ENCODE data around the gene NOSIP.

Gene NOSIP

DNA sequence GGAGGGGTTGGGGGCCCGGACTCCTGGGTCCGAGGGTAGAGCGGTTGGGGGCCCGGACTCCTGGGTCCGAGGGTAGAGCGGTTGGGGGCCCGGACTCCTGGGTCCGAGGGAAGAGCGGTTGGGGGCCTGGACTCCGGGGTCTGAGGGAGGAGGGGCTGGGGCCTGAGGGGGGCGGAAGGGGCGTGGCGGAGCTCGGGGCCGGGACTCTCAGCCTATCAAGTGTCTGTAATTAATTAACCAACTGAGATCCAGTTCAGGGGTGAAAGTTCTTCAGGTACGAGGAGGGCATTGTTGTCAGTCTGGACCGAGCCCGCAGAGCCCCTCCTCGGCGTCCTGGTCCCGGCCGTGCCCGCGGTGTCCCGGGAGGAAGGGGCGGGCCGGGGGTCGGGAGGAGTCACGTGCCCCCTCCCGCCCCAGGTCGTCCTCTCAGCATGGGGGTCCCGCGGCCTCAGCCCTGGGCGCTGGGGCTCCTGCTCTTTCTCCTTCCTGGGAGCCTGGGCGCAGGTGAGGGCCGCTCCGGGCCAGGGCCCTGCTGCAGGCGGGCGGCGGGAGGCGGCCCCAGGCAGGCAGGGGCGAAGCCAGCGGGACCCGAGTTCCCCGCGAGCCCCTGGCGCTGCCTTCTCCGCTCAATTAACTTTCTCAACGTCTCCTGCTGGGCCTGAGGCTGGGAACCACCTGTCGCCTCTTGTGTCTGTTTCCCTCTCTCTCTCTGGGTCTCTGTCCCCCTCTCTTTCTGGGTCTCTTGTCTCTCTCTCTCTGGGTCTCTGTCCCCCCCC, 67.2 kb downstream of the NOSIP start:
- no peak for DNase-seq (ENCODE audit: low read depth in 1 of 2, low spot score in 1 of 2)

DNA sequence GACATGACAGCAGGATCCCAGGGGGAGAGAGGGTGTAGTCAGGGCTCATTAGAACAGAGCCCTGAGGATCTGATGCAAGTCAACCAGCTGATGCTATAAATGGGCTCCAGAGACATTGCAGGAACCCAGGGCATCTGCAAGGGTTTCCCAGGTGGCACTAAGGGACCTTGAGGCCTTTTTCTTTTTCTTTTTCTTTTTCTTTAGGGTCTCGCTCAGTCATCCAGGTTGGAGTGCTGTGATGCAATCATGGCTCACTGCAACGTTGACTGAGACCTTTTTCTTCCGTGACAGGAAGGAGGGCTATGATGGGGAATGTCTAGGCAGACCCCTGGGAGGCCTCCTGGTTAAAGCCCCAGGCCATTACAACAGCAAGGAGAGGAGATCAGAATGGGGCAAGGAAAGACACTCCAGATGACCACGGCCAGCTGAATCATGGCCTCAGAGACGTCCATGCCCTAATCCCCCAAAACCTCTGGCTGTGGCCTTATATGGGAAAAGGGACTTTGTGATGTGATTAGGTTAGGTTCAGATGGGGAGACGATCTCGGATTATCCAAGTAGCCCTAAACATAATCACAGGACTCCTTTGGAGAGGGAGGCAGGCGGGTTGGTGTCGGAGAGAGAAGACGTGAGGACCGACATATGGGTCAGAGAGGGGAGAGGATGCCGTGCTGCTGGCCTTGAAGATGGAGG, 72.4 kb downstream of the NOSIP start:
- DNase-seq (ENCODE audit: low read depth in 1 of 2, low spot score in 1 of 2), result no peak

DNA sequence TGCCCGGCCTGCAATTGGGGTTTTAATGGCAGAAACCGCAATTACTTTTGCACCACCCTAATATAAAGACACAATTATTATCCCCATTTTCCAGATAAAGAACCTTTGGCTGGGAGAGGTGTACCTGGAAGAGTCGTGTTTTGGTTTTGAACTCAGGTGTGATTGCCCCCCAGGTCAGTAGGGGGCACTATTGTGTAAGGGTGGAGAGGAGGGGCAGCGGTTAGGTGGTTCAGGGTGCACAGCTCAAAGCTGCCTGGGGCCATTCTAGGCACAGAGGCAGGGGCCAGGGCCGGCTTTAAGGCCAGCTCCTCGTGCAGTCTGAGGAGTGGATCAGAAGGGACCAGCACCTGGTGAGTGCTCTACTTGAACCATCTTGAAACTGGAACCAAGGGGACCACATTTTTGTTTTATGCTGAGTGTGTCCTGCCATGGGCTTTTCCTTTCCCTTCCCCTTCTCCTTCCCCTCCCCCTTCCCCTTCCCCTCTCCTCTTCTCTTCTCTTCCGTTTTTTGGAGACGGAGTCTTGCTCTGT, 73.7 kb downstream of the NOSIP start:
- peak in 1 of 2 donors; percentile 74 for DNase-seq (ENCODE audit: low read depth in 1 of 2, low spot score in 1 of 2)

All from activated CD4-positive, alpha-beta T cell treated with anti-CD3 and anti-CD28 coated beads, Interleukin-2, amount 50 U/mL, for 24 hours (primary cell).